DMS 273 (cell line): ENCODE data around the gene CYB561.
A peak's percentile ranks its signal among the peaks of the same experiment; 100 is the strongest.

Experiments
- DNase-seq: peaks from one replicate; lab custom pipeline; 2025; ENCODE audit not compliant: unreplicated experiment; lab: John Stamatoyannopoulos, UW

Gene CYB561

GRCh38 chr17:63418540-63418939, 27.6 kb downstream of the CYB561 start:
- no peak for DNase-seq

GRCh38 chr17:63414222-63414621, 31.9 kb downstream of the CYB561 start:
- DNase-seq = no peak

- no peak for DNase-seq
Measured at GRCh38 chr17:63413128-63413527, 33.0 kb downstream of the CYB561 start.

GRCh38 chr17:63412234-63412633, 33.9 kb downstream of the CYB561 start:
- DNase-seq = no peak

- DNase-seq = no peak
Measured at GRCh38 chr17:63407741-63408330, 38.3 kb downstream of the CYB561 start.

GRCh38 chr17:63406689-63407330, 39.3 kb downstream of the CYB561 start:
- peak; percentile 93 for DNase-seq

GRCh38 chr17:63405741-63406261, 40.3 kb downstream of the CYB561 start:
- DNase-seq = peak; percentile 73

- no peak for DNase-seq
Measured at GRCh38 chr17:63405020-63405419, 41.1 kb downstream of the CYB561 start.

- DNase-seq = no peak
Measured at GRCh38 chr17:63402431-63403212, 43.5 kb downstream of the CYB561 start.

- peak; percentile 35 for DNase-seq
Measured at GRCh38 chr17:63399856-63400255, 46.2 kb downstream of the CYB561 start.

- no peak for DNase-seq
Measured at GRCh38 chr17:63399316-63399715, 46.8 kb downstream of the CYB561 start.

- no peak for DNase-seq
Measured at GRCh38 chr17:63398680-63399079, 47.4 kb downstream of the CYB561 start.

GRCh38 chr17:63395075-63395805, 50.9 kb downstream of the CYB561 start:
- no peak for DNase-seq

- no peak for DNase-seq
Measured at GRCh38 chr17:63390090-63390489, 56.0 kb downstream of the CYB561 start.

- DNase-seq = no peak
Measured at GRCh38 chr17:63387656-63388340, 58.3 kb downstream of the CYB561 start.

- DNase-seq = no peak
Measured at GRCh38 chr17:63382826-63383225, 63.3 kb downstream of the CYB561 start.
